DOHH2 (cell line): ENCODE measurements around the gene ANKS3.

Experiments
- H3F3A ChIP-seq: fragments of 200-600 bp; sonication (generic), shearing (Covaris generic); 2 replicates; pipeline ENCODE4 v1.6.0; 2016; ENCODE audit warnings: antibody characterized with exemption, mild to moderate bottlenecking; ENCODE audit not compliant: control insufficient read depth, insufficient read depth
- H3K27ac ChIP-seq: fragments of 200-600 bp; sonication (generic); 2 replicates; pipeline ENCODE4 v1.5.1; 2014; ENCODE audit warnings: low read depth, mild to moderate bottlenecking, low read length, moderate library complexity
- H3K27me3 ChIP-seq: fragments of 200-600 bp; sonication (generic); 2 replicates; pipeline ENCODE4 v1.6.1; 2014; ENCODE audit warnings: mild to moderate bottlenecking, low read length, mixed read lengths; ENCODE audit not compliant: control insufficient read depth
- H3K36me3 ChIP-seq: fragments of 200-600 bp; sonication (generic); 2 replicates; pipeline ENCODE4 v1.6.1; 2014; ENCODE audit warnings: mild to moderate bottlenecking, low read length, moderate library complexity, mixed read lengths; ENCODE audit not compliant: control insufficient read depth
- H3K4me1 ChIP-seq: fragments of 200-600 bp; sonication (generic); 2 replicates; pipeline ENCODE4 v1.6.1; 2014; ENCODE audit warnings: mild to moderate bottlenecking, low read length, mixed read lengths; ENCODE audit not compliant: control insufficient read depth
- H3K4me2 ChIP-seq: fragments of 200-600 bp; sonication (generic); 2 replicates; pipeline ENCODE4 v1.6.0; 2014; ENCODE audit warnings: mild to moderate bottlenecking, low read length, moderate library complexity
- H3K4me3 ChIP-seq: fragments of 200-600 bp; sonication (generic); 2 replicates; pipeline ENCODE4 v1.5.1; 2014; ENCODE audit warnings: mild to moderate bottlenecking, low read length, mixed read lengths
- H3K79me2 ChIP-seq: fragments of 200-600 bp; sonication (generic); 2 replicates; pipeline ENCODE4 v1.6.1; 2014; ENCODE audit warnings: mild to moderate bottlenecking, low read length, mixed read lengths; ENCODE audit not compliant: control insufficient read depth
- H3K9me2 ChIP-seq: fragments of 200-600 bp; sonication (generic); replicated peaks from 2 replicates; pipeline ENCODE4 v1.6.1; 2014; ENCODE audit warnings: mild to moderate bottlenecking, low read length, mixed read lengths; ENCODE audit not compliant: control insufficient read depth
- H3K9me3 ChIP-seq: fragments of 200-600 bp; sonication (generic); 2 replicates; pipeline ENCODE4 v1.6.1; 2014; ENCODE audit warnings: antibody characterized with exemption, low read length, mixed read lengths; ENCODE audit not compliant: control insufficient read depth, insufficient read depth
- H4K20me1 ChIP-seq: fragments of 200-600 bp; sonication (generic); 2 replicates; pipeline ENCODE4 v1.6.0; 2014; ENCODE audit warnings: low read depth, mild to moderate bottlenecking, antibody characterized with exemption, low read length, moderate library complexity; ENCODE audit not compliant: control insufficient read depth, insufficient read depth
- CTCF ChIP-seq: fragments of 200-600 bp; sonication (generic); IDR thresholded peaks from one replicate; pipeline ENCODE4 v1.5.1; 2014; ENCODE audit warnings: antibody characterized with exemption, mild to moderate bottlenecking, low read depth, low read length; ENCODE audit not compliant: poor library complexity, severe bottlenecking
- EZH2phosphoT487 ChIP-seq: fragments of 200-600 bp; sonication (generic); IDR thresholded peaks from 2 replicates; pipeline ENCODE4 v1.6.1; 2017; ENCODE audit warnings: borderline replicate concordance, mild to moderate bottlenecking, antibody characterized with exemption, low read length, moderate library complexity, mixed read lengths

The ANKS3 gene

DNA sequence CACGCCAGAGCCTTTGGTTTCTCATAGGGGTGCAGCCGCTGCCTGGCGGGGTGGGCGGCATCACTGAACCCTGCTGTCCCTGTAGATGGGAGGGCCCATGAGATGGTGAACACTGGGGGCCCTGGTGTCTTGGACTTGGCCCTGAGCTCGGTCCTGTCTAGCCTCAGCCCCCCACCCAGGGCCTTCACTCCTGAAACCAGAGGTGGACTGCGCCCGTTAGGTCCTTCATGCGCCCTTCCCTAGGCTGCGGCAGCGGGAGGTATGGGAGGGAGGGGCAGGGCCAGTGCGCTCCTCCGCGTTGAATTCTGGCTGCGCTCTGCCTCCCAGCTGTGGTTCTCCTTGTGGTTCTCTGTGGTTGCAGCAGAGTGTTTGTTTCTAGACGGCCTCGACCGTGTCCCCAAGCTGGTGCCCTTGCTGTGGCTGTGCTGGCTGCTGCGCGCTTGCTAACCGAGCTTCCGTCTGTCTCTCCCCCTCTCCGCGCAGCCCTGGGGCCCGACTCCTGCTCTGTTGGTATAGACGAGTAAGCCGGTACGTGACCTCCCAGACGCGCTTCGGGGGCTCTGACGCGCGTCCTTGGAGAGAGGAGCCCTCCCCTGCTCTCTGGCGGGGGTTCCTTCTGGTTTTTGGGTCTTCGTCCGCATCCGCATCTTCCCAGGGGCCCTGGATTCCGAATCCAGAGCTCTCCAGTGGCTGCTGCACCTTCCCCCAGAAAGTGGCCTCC lies 48.1 kb downstream of the ANKS3 start:
- H3K4me1 ChIP-seq: no peaks in the 10 kb centered on the region
- H3F3A ChIP-seq: no peaks in the 10 kb centered on the region
- H4K20me1 ChIP-seq: no peaks in the 10 kb centered on the region
- no peaks in the 10 kb centered on the region for H3K36me3 ChIP-seq
- no peak overlapping the region for H3K27ac ChIP-seq
- H3K79me2 ChIP-seq: no peaks in the 10 kb centered on the region
- H3K9me2 ChIP-seq: no peaks in the 10 kb centered on the region
- no peaks in the 10 kb centered on the region for H3K9me3 ChIP-seq
- no peak overlapping the region for H3K4me3 ChIP-seq
- no peaks in the 10 kb centered on the region for H3K27me3 ChIP-seq
- no peak overlapping the region for H3K4me2 ChIP-seq
- TF ChIP-seq CTCF (no peak), EZH2phosphoT487 (no peak)

DNA sequence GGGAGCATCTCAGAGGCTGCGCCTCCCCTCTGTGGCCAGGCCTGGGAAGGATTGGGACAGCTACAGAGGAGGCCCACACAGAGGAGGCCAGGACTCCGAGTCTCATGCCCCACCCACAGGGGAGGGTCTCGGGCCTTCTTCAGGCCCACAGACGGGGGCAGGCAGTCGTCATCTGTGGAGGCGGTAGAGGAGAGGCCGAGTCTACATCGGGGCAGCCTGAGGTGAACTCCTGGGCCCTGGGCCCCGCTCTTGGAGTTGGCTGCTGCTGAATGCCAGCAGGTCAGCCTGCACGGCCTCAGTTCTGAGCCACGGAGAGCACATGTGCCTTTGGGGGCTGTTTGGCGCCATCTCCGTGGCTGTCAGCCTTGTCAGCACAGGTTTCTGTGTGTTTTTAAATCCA lies 48.8 kb downstream of the ANKS3 start:
- Histone ChIP-seq H3F3A (no peaks in the 10 kb centered on the region), H3K79me2 (no peaks in the 10 kb centered on the region), H3K9me3 (no peaks in the 10 kb centered on the region), H3K4me1 (no peaks in the 10 kb centered on the region), H4K20me1 (no peaks in the 10 kb centered on the region), H3K4me3 (no peak overlapping the region), H3K36me3 (no peaks in the 10 kb centered on the region), H3K9me2 (no peaks in the 10 kb centered on the region), H3K27ac (no peak overlapping the region), H3K27me3 (no peaks in the 10 kb centered on the region), H3K4me2 (no peak overlapping the region)
- TF ChIP-seq CTCF (no peak), EZH2phosphoT487 (no peak)

GRCh38 chr16:4684763-4685162 lies 49.3 kb downstream of the ANKS3 start:
- no peaks in the 10 kb centered on the region for H3F3A ChIP-seq
- H3K4me1 ChIP-seq: no peaks in the 10 kb centered on the region
- no peaks in the 10 kb centered on the region for H3K36me3 ChIP-seq
- no peak overlapping the region for H3K27ac ChIP-seq
- no peaks in the 10 kb centered on the region for H3K9me2 ChIP-seq
- no peaks in the 10 kb centered on the region for H3K27me3 ChIP-seq
- TF ChIP-seq CTCF (no peak), EZH2phosphoT487 (no peak)
- no peaks in the 10 kb centered on the region for H3K9me3 ChIP-seq
- H3K4me3 ChIP-seq: no peak overlapping the region
- H3K4me2 ChIP-seq: no peak overlapping the region
- no peaks in the 10 kb centered on the region for H3K79me2 ChIP-seq
- no peaks in the 10 kb centered on the region for H4K20me1 ChIP-seq
